22Rv1 (cell line): ENCODE measurements around the gene DEGS1.
A peak's percentile ranks its signal among the peaks of the same experiment; 100 is the strongest.

Experiments used
- H3K27ac ChIP-seq: fragments of 450-650 bp; 2 replicates; pipeline ENCODE4 v1.5.1; 2017
- ZFX ChIP-seq: fragments of 450-650 bp; IDR thresholded peaks from 2 replicates; pipeline ENCODE4 v1.6.1; 2017; ENCODE audit warnings: antibody characterized with exemption, borderline replicate concordance
- TF ChIP-seq, protein P1 (sequence below): fragments of 450-650 bp; IDR thresholded peaks from 2 replicates; pipeline ENCODE4 v1.5.1; 2017; ENCODE audit warnings: mild to moderate bottlenecking

The DEGS1 gene

DNA sequence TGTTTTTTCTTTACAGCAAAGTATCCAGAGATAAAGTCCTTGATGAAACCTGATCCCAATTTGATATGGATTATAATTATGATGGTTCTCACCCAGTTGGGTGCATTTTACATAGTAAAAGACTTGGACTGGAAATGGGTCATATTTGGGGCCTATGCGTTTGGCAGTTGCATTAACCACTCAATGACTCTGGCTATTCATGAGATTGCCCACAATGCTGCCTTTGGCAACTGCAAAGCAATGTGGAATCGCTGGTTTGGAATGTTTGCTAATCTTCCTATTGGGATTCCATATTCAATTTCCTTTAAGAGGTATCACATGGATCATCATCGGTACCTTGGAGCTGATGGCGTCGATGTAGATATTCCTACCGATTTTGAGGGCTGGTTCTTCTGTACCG lies 6.5 kb downstream of the DEGS1 start:
- no peak overlapping the region for H3K27ac ChIP-seq
- no peak for TF ChIP-seq ZFX
- TF ChIP-seq, protein P1, sequence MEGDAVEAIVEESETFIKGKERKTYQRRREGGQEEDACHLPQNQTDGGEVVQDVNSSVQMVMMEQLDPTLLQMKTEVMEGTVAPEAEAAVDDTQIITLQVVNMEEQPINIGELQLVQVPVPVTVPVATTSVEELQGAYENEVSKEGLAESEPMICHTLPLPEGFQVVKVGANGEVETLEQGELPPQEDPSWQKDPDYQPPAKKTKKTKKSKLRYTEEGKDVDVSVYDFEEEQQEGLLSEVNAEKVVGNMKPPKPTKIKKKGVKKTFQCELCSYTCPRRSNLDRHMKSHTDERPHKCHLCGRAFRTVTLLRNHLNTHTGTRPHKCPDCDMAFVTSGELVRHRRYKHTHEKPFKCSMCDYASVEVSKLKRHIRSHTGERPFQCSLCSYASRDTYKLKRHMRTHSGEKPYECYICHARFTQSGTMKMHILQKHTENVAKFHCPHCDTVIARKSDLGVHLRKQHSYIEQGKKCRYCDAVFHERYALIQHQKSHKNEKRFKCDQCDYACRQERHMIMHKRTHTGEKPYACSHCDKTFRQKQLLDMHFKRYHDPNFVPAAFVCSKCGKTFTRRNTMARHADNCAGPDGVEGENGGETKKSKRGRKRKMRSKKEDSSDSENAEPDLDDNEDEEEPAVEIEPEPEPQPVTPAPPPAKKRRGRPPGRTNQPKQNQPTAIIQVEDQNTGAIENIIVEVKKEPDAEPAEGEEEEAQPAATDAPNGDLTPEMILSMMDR = no peak

DNA sequence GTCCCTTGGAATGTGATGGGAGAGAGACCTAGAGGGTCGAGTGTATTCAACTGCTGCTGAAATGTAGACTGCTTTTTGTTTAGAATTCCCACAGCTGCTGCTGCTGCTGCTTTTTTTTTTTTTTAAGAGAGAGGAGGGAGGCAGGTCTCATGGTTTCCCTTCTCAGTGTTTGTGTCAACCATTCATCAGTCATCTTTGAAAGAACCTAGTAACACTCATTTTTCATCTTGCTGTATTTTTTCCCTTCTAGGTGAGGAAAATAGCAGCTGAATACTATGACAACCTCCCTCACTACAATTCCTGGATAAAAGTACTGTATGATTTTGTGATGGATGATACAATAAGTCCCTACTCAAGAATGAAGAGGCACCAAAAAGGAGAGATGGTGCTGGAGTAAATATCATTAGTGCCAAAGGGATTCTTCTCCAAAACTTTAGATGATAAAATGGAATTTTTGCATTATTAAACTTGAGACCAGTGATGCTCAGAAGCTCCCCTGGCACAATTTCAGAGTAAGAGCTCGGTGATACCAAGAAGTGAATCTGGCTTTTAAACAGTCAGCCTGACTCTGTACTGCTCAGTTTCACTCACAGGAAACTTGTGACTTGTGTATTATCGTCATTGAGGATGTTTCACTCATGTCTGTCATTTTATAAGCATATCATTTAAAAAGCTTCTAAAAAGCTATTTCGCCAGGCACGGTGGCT lies 9.2 kb downstream of the DEGS1 start:
- TF ChIP-seq, protein P1 = no peak
- TF ChIP-seq ZFX = no peak
- no peak overlapping the region for H3K27ac ChIP-seq

DNA sequence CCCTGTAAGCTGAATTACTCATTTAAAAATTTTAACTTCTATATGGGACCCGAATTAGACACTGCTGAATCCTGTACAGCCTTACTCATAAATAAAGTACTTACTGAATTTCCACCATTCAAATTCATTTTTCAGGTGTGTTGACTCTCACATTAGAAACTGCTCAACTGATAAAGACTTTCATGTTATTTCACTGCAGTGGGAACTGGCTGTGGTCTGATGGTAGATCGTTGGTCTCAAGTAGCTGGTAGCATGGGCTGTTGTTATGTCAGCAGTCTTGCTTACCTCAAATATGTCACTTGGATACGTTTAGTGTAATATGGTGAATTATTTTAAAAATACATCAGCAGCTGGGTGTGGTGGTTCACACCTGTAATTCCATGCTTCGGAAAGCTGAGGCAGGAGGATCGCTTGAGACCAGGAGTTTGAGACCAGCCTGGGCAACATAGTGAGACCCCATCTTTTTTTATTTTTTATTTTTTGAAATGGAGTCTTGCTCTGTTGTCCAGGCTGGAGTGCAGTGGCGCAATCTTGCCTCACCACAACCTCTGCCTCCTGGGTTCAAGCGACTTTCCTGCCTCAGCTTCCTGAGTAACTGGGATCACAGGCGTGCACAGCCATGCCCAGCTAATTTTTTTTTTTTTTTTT lies 10.4 kb downstream of the DEGS1 start:
- no peak for TF ChIP-seq ZFX
- TF ChIP-seq, protein P1 = no peak
- no peak overlapping the region for H3K27ac ChIP-seq

DNA sequence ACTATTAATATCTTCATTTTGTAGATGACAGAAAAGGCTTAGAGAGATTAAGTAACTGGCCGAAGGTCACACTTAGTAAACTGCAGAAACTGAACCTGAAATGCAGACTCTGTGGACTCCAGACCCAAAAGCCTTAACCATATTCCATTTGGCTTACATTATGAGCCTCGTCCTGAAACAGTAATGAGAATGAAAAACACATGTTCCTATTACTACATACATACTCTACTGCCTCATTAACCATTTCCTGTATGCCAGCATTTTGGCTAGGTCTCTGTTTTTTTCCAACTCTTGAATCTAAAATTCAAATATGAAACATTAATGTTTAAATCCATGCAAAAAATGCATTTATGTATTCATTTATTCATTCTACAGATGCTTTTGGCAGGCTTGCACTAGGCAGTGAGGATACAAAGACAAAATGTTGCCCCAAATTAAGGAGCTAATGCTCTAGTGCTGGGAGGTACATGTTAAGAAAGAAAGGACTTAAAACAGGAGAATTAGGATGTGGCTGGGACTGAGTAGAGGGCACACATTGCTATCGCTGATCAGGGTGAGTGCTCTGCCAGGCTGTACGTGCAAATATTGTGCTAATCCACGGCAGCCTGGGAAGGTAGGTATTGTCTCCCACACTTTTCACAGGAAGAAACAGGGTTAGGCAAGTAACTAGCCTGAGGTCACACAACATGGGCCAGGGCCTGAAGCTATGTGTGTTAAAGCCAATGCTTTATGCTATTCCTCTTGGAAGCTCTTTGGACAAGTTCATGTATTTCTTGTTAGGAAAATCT lies 14.0 kb downstream of the DEGS1 start:
- TF ChIP-seq, protein P1 = no peak
- TF ChIP-seq ZFX = no peak
- H3K27ac ChIP-seq = no peak overlapping the region

DNA sequence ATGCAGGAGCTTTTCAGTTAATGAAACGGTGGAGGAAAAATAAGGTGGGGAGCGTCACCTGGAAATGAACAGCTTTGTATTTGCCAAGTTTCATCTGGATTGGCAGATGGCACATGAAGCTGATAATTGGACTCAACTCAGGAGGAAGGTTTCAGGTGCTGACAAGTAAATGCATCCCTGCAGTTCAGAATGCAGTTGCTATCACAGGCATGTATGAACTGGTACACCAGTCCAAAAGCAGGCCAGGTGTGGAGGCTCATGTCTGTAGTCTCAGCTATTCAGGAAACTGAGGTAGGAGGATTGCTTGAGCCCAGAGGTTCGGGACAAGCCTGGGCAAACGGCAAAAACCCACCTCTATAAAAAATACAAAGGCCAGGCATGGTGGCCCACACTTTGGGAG lies 15.5 kb downstream of the DEGS1 start:
- TF ChIP-seq, protein P1 = no peak
- TF ChIP-seq ZFX = no peak
- no peak overlapping the region for H3K27ac ChIP-seq

DNA sequence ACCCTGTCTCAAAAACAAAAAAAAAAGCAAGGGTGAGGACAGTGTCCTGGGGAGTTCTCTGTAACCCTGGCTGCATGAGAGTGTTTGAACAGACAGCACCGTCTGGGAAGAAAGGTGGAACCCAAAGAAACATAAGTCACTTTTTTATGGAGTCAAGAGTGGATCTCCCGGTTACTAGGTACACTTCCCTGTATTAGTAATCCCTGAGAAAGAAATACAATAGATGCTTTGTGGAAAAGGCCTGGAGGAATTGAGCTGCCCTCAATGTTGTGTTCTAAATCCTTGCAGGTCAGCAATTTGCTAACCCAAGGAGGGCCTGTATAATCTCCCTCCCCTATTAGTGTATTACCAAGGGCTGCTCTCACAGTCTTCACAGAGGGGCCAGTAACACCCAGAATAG lies 16.6 kb downstream of the DEGS1 start:
- TF ChIP-seq, protein P1 = no peak
- no peak for TF ChIP-seq ZFX
- H3K27ac ChIP-seq = peak overlapping the region; percentile 29; the same call in 1 of the 2 replicates
